ENCODE results near the gene ETS1. TPM values are rescaled to one million over a fixed set of nuclear protein-coding genes. Genes with fewer than 3 reads are reported as not detected.

ETS1 gene
- polyA plus RNA-seq, 1 donor from 2014 or later = 0.42 TPM

- Histone ChIP-seq H3K9me2 (ENCODE audit: insufficient read depth, low read length) (no peaks in the 10 kb centered on the region), H3K79me2 (replicated peaks; ENCODE audit: insufficient read depth, low read length) (no peaks in the 10 kb centered on the region), H3K27me3 (ENCODE audit: insufficient read depth, low read depth, low read length) (no peaks in the 10 kb centered on the region), H3K36me3 (ENCODE audit: insufficient read depth, low read length) (no peaks in the 10 kb centered on the region), H3K27ac (ENCODE audit: low read length) (no peak overlapping the region), H3K9me3 (ENCODE audit: low read length) (no peaks in the 10 kb centered on the region), H3K9ac (ENCODE audit: low read length) (no peak overlapping the region), H2AFZ (ENCODE audit: low read depth, low read length) (no peak overlapping the region), H3F3A (ENCODE audit: insufficient read depth, low read length, poor library complexity, severe bottlenecking) (no peaks in the 10 kb centered on the region), H4K20me1 (ENCODE audit: insufficient read depth) (no peaks in the 10 kb centered on the region), H3K4me2 (ENCODE audit: low read length) (no peak overlapping the region), H3K4me3 (ENCODE audit: low read length) (no peak overlapping the region)
- no peak for TF ChIP-seq MXI1 (conservative IDR thresholded peaks at IDR 0.05; ENCODE audit: poor library complexity, severe bottlenecking)
- TF ChIP-seq SMC3 (conservative IDR thresholded peaks at IDR 0.05; ENCODE audit: poor library complexity) = no peak
- no peak for TF ChIP-seq RAD21 (conservative IDR thresholded peaks at IDR 0.05)
- TF ChIP-seq REST (IDR thresholded peaks at IDR 0.05; ENCODE audit: borderline replicate concordance) = no peak
- TF ChIP-seq CTCF (IDR thresholded peaks at IDR 0.05; ENCODE audit: poor library complexity, severe bottlenecking) = no peak
- no peak for TF ChIP-seq TAF1 (IDR thresholded peaks at IDR 0.05; ENCODE audit: low read depth)
- no peak for TF ChIP-seq EZH2 (IDR thresholded peaks at IDR 0.05; ENCODE audit: borderline replicate concordance, insufficient read depth, low read length, poor library complexity, severe bottlenecking)
- TF ChIP-seq POLR2AphosphoS5 (IDR thresholded peaks at IDR 0.05) = no peak
- TF ChIP-seq EP300 (conservative IDR thresholded peaks at IDR 0.05; ENCODE audit: poor library complexity, severe bottlenecking) = no peak
Observed at GRCh38 chr11:128628686-128629085, 41.3 kb upstream of the ETS1 start.

- Histone ChIP-seq H3K9ac (ENCODE audit: low read length) (no peak overlapping the region), H3K9me3 (ENCODE audit: low read length) (no peaks in the 10 kb centered on the region), H4K20me1 (ENCODE audit: insufficient read depth) (no peaks in the 10 kb centered on the region), H3K79me2 (replicated peaks; ENCODE audit: insufficient read depth, low read length) (no peaks in the 10 kb centered on the region), H3F3A (ENCODE audit: insufficient read depth, low read length, poor library complexity, severe bottlenecking) (no peaks in the 10 kb centered on the region), H3K4me2 (ENCODE audit: low read length) (no peak overlapping the region), H3K27me3 (ENCODE audit: insufficient read depth, low read depth, low read length) (no peaks in the 10 kb centered on the region), H3K27ac (ENCODE audit: low read length) (no peak overlapping the region), H3K36me3 (ENCODE audit: insufficient read depth, low read length) (no peaks in the 10 kb centered on the region), H3K4me3 (ENCODE audit: low read length) (no peak overlapping the region), H2AFZ (ENCODE audit: low read depth, low read length) (no peak overlapping the region), H3K9me2 (ENCODE audit: insufficient read depth, low read length) (no peaks in the 10 kb centered on the region)
- TF ChIP-seq RAD21 (conservative IDR thresholded peaks at IDR 0.05) (no peak), EZH2 (IDR thresholded peaks at IDR 0.05; ENCODE audit: borderline replicate concordance, insufficient read depth, low read length, poor library complexity, severe bottlenecking) (no peak), TAF1 (IDR thresholded peaks at IDR 0.05; ENCODE audit: low read depth) (no peak), POLR2AphosphoS5 (IDR thresholded peaks at IDR 0.05) (no peak), MXI1 (conservative IDR thresholded peaks at IDR 0.05; ENCODE audit: poor library complexity, severe bottlenecking) (no peak)
Observed at GRCh38 chr11:128628325-128628673, 40.9 kb upstream of the ETS1 start.
